IMR-90 (cell line): ENCODE results near the gene EML5. TPM values are rescaled to one million over a fixed set of nuclear protein-coding genes. Genes with fewer than 3 reads are reported as not detected.

Experiments
- ATAC-seq: fragments of 200-7000 bp; cut with Tn5 transposase; 2 replicates; pipeline ENCODE4 v1.9.1; 2020; ENCODE audit warnings: low read depth, mild to moderate bottlenecking, moderate library complexity
- BruUV-seq: library from RNA; stranded (reverse); fragments of 400-500 nt; replicated peaks from 2 replicates; lab custom pipeline; 2021; lab: Mats Ljungman, UMichigan
- CTCF ChIA-PET: fragments of 300-600 bp; formaldehyde crosslinking; extraction: SDS; loops from one replicate; lab custom pipeline; 2021; ENCODE audit warnings: antibody characterized with exemption; lab: Yijun Ruan, JAX
- POLR2A ChIA-PET: fragments of 300-600 bp; sonication (Branson Sonifier 250); formaldehyde crosslinking; loops from one replicate; lab custom pipeline; 2022; ENCODE audit warnings: antibody characterized with exemption; ENCODE audit not compliant: unreplicated experiment; lab: Charles Lee
- DNase-seq: peaks from one replicate; pipeline ENCODE4 v3.0.0; 2013
- H2AFZ ChIP-seq: replicated peaks from 2 replicates; pipeline ENCODE3; 2013; ENCODE audit warnings: low read length, mild to moderate bottlenecking; ENCODE audit not compliant: poor library complexity
- H2AK5ac ChIP-seq: 2 replicates; pipeline ENCODE4 v1.6.1; 2013; ENCODE audit warnings: low read depth, low read length, inconsistent platforms
- H2AK9ac ChIP-seq: replicated peaks from 2 replicates; pipeline ENCODE3; 2013; ENCODE audit warnings: mild to moderate bottlenecking, low read depth, low read length, moderate library complexity; ENCODE audit not compliant: poor library complexity
- H2BK120ac ChIP-seq: 2 replicates; pipeline ENCODE4 v1.6.1; 2013; ENCODE audit warnings: low read depth, low read length, inconsistent platforms
- H2BK15ac ChIP-seq: 3 replicates; pipeline ENCODE4 v1.6.1; 2013; ENCODE audit warnings: low read depth, low read length, inconsistent platforms
- H2BK20ac ChIP-seq: 2 replicates; pipeline ENCODE4 v1.6.1; 2013; ENCODE audit warnings: low read depth, mild to moderate bottlenecking, inconsistent platforms, low read length, moderate library complexity
- H2BK5ac ChIP-seq: 2 replicates; pipeline ENCODE4 v1.6.1; 2013; ENCODE audit warnings: mild to moderate bottlenecking, low read depth, low read length, inconsistent platforms; ENCODE audit not compliant: poor library complexity, severe bottlenecking
- H3K14ac ChIP-seq: replicated peaks from 2 replicates; pipeline ENCODE4 v1.6.1; 2013; ENCODE audit warnings: low read depth, low read length, inconsistent platforms
- H3K18ac ChIP-seq: 2 replicates; pipeline ENCODE4 v1.6.1; 2013; ENCODE audit warnings: low read depth, low read length, control low read depth
- H3K23ac ChIP-seq: 2 replicates; pipeline ENCODE4 v1.6.1; 2013; ENCODE audit warnings: low read depth, low read length, inconsistent platforms
- H3K27ac ChIP-seq: 2 replicates; pipeline ENCODE4 v1.5.1; 2013; ENCODE audit warnings: mild to moderate bottlenecking, control low read depth, low read length; ENCODE audit not compliant: insufficient read depth
- H3K27me3 ChIP-seq: 2 replicates; pipeline ENCODE4 v1.6.1; 2013; ENCODE audit warnings: low read length; ENCODE audit not compliant: control insufficient read depth, insufficient read depth
- H3K36me3 ChIP-seq: 2 replicates; pipeline ENCODE4 v1.6.1; 2013; ENCODE audit warnings: low read length, mixed read lengths; ENCODE audit not compliant: control insufficient read depth, insufficient read depth
- H3K4ac ChIP-seq: 2 replicates; pipeline ENCODE4 v1.6.1; 2013; ENCODE audit warnings: low read depth, low read length, inconsistent platforms
- H3K4me1 ChIP-seq: 2 replicates; pipeline ENCODE4 v1.6.1; 2013; ENCODE audit warnings: low read length, mixed read lengths; ENCODE audit not compliant: control insufficient read depth, insufficient read depth
- H3K4me2 ChIP-seq: 2 replicates; pipeline ENCODE4 v1.6.1; 2013; ENCODE audit warnings: low read depth, mild to moderate bottlenecking, control low read depth, low read length, moderate library complexity
- H3K4me3 ChIP-seq: 2 replicates; pipeline ENCODE4 v1.5.1; 2013; ENCODE audit warnings: low read depth, mild to moderate bottlenecking, control low read depth, low read length, moderate library complexity; ENCODE audit not compliant: insufficient read depth
- H3K56ac ChIP-seq: 2 replicates; pipeline ENCODE4 v1.6.1; 2013; ENCODE audit warnings: low read length, inconsistent platforms; ENCODE audit not compliant: insufficient read depth; ENCODE audit errors: extremely low read depth
- H3K79me1 ChIP-seq, 2 experiments: 2 replicates each; pipeline ENCODE4 v1.6.1; 2013; ENCODE audit warnings: low read length in 2 of 2, inconsistent platforms in 1 of 2, low read depth in 1 of 2
- H3K9ac ChIP-seq: 2 replicates; pipeline ENCODE4 v1.6.1; 2013; ENCODE audit warnings: low read depth, low read length, control low read depth
- H3K9me1 ChIP-seq: 2 replicates; pipeline ENCODE4 v1.6.1; 2013; ENCODE audit warnings: low read length, inconsistent platforms; ENCODE audit not compliant: insufficient read depth
- H3K9me3 ChIP-seq: 2 replicates; pipeline ENCODE4 v1.6.1; 2013; ENCODE audit warnings: low read length; ENCODE audit not compliant: control insufficient read depth, insufficient read depth
- H4K20me1 ChIP-seq: 2 replicates; pipeline ENCODE4 v1.6.1; 2013; ENCODE audit warnings: low read length, inconsistent platforms; ENCODE audit not compliant: insufficient read depth
- H4K5ac ChIP-seq: 2 replicates; pipeline ENCODE4 v1.6.1; 2013; ENCODE audit warnings: mild to moderate bottlenecking, low read depth, low read length, control low read depth
- H4K8ac ChIP-seq, 2 experiments: 2 replicates each; pipeline ENCODE4 v1.6.1; 2013; ENCODE audit warnings: low read depth in 2 of 2, low read length in 2 of 2, control low read depth in 1 of 2, inconsistent platforms in 1 of 2
- H4K91ac ChIP-seq: 2 replicates; pipeline ENCODE4 v1.6.1; 2013; ENCODE audit warnings: low read depth, low read length, inconsistent platforms; ENCODE audit not compliant: insufficient read depth
- CEBPB ChIP-seq: IDR thresholded peaks from 2 replicates; pipeline ENCODE4 v1.6.1; 2012; ENCODE audit warnings: low read depth, low read length, improper control_type of control experiment
- CHD1 ChIP-seq: IDR thresholded peaks from 2 replicates; pipeline ENCODE4 v1.6.1; 2012; ENCODE audit warnings: low read depth, low read length, improper control_type of control experiment
- FOS ChIP-seq: fragments of 150-350 bp; IDR thresholded peaks from 2 replicates; pipeline ENCODE4 v1.6.1; 2016; ENCODE audit warnings: low read depth, low read length
- MAFK ChIP-seq: IDR thresholded peaks from 2 replicates; pipeline ENCODE4 v1.6.1; 2012; ENCODE audit warnings: low read depth, low read length, improper control_type of control experiment
- MAZ ChIP-seq: IDR thresholded peaks from 2 replicates; pipeline ENCODE4 v1.6.1; 2012; ENCODE audit warnings: low read depth, mild to moderate bottlenecking, low read length, improper control_type of control experiment, moderate library complexity, borderline replicate concordance
- MXI1 ChIP-seq: IDR thresholded peaks from 2 replicates; pipeline ENCODE4 v1.6.1; 2012; ENCODE audit warnings: low read depth, mild to moderate bottlenecking, low read length, moderate library complexity, borderline replicate concordance
- POLR2A ChIP-seq: IDR thresholded peaks from 2 replicates; pipeline ENCODE4 v1.6.1; 2012; ENCODE audit warnings: mild to moderate bottlenecking, low read depth, low read length
- RCOR1 ChIP-seq: IDR thresholded peaks from 2 replicates; pipeline ENCODE4 v1.6.1; 2012; ENCODE audit warnings: mild to moderate bottlenecking, low read length, improper control_type of control experiment; ENCODE audit not compliant: insufficient replicate concordance
- RFX5 ChIP-seq: IDR thresholded peaks from 2 replicates; pipeline ENCODE4 v1.8.0; 2012; ENCODE audit warnings: low read depth, mild to moderate bottlenecking, low read length, moderate library complexity
- SMC3 ChIP-seq: fragments of 150-350 bp; IDR thresholded peaks from 2 replicates; pipeline ENCODE4 v1.6.1; 2016; ENCODE audit warnings: low read depth, mild to moderate bottlenecking, antibody characterized with exemption, low read length, moderate library complexity
- WGBS, 2 experiments: methylation state at CpG; one replicate each; pipeline versions ENCODE4 v1.1.5 to v1.1.7; 2013; ENCODE audit warnings: missing lambda C conversion rate in 2 of 2; ENCODE audit not compliant: insufficient read length in 1 of 2; ENCODE audit errors: extremely low coverage in 2 of 2; 5-methylcytosine and 5-hydroxymethylcytosine counted together
- dilution Hi-C: fragments of 300-500 bp; cut with HindIII; formaldehyde crosslinking; loops from one replicate; pipeline ENCODE4 v1.14.3; 2018; ENCODE audit warnings: low sequenced_read_pairs; ENCODE audit not compliant: unreplicated experiment
- in situ Hi-C: fragments of 300-500 bp; cut with MboI; formaldehyde crosslinking; loops from 3 replicates; pipeline ENCODE4 v1.14.3; 2019; ENCODE audit warnings: low sequenced_read_pairs, inconsistent platforms, mixed read lengths
- intact Hi-C: fragments of 100-400 bp; cut with micrococcal nuclease; formaldehyde crosslinking; loops from 2 replicates; pipeline ENCODE4 v1.10.0; 2022
- polyA plus RNA-seq, 3 experiments: library from polyadenylated mRNA; depleted of rRNA; stranded (reverse); fragments of >200 nt; gene quantifications; 2 replicates each; pipeline ENCODE4 v1.2.3, GENCODE V29; 2012; ENCODE audit warnings: low replicate concordance in 1 of 3
- total RNA-seq: library from RNA; depleted of rRNA; stranded (reverse); fragments of >200 nt; gene quantifications from 2 replicates; pipeline ENCODE4 v1.2.3, GENCODE V29; 2012
- TF ChIP-seq, protein P1 (sequence below): conservative IDR thresholded peaks from 2 replicates; pipeline ENCODE4 v1.5.1; 2012; ENCODE audit warnings: mild to moderate bottlenecking, low read depth, low read length, improper control_type of control experiment

EML5 gene
- total and polyA plus RNA-seq, 2 of the 4 experiments (the other 2 are of a cell fraction) = 8.1 to 22.2 TPM

DNA sequence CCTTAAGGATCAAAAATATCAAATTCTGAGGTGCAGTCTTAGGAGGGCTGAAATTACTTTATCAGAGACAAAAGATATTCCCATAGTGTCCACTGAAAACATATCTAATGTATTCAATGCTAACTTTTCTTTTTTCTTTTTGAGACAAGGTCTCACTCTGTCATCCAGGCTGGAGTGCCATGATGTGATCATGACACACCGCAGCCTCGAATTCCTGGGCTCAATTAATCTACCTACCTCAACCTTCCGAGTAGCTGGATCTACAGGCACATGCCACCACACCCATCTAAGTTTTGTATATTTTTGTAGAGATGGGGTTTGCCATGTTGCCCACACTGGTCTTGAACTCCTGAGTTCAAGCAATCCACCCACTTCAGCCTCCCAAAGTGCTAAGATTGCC is 161.7 kb downstream of the EML5 start:
- no peak overlapping the region for H2AFZ ChIP-seq
- H2BK5ac ChIP-seq = no peak overlapping the region
- no peak overlapping the region for H4K91ac ChIP-seq
- no peak for TF ChIP-seq FOS
- no peak for TF ChIP-seq SMC3
- no peak for TF ChIP-seq MAFK
- TF ChIP-seq MAZ = no peak
- no peak for TF ChIP-seq RCOR1
- TF ChIP-seq CEBPB = no peak
- TF ChIP-seq RFX5 = no peak
- TF ChIP-seq MXI1 = no peak
- TF ChIP-seq, protein P1, sequence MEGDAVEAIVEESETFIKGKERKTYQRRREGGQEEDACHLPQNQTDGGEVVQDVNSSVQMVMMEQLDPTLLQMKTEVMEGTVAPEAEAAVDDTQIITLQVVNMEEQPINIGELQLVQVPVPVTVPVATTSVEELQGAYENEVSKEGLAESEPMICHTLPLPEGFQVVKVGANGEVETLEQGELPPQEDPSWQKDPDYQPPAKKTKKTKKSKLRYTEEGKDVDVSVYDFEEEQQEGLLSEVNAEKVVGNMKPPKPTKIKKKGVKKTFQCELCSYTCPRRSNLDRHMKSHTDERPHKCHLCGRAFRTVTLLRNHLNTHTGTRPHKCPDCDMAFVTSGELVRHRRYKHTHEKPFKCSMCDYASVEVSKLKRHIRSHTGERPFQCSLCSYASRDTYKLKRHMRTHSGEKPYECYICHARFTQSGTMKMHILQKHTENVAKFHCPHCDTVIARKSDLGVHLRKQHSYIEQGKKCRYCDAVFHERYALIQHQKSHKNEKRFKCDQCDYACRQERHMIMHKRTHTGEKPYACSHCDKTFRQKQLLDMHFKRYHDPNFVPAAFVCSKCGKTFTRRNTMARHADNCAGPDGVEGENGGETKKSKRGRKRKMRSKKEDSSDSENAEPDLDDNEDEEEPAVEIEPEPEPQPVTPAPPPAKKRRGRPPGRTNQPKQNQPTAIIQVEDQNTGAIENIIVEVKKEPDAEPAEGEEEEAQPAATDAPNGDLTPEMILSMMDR = no peak
- TF ChIP-seq CHD1 = no peak
- no peak for TF ChIP-seq POLR2A
- dilution Hi-C loops (no loop called here), intact Hi-C loops (no loop called here), in situ Hi-C loops (no loop called here)
- no peak overlapping the region for H3K23ac ChIP-seq
- no peak overlapping the region for H3K4me3 ChIP-seq
- no peak overlapping the region for H4K5ac ChIP-seq
- no peak overlapping the region for H2AK5ac ChIP-seq
- H4K20me1 ChIP-seq = no peaks in the 10 kb centered on the region
- no peaks in the 10 kb centered on the region for H3K4me1 ChIP-seq
- no peak overlapping the region for H3K4me2 ChIP-seq
- no TSS peak for BruUV-seq
- H4K8ac ChIP-seq = no peak overlapping the region
- H2BK15ac ChIP-seq = no peak overlapping the region
- H3K9me1 ChIP-seq = peaks cover 3% of the 10 kb centered on the region; the same call in 1 of the 2 replicates
- no peaks in the 10 kb centered on the region for H3K9me3 ChIP-seq
- ChIA-PET CTCF (no interaction called here), POLR2A (no interaction called here)
- no peak overlapping the region for H3K18ac ChIP-seq
- no peak overlapping the region for H3K4ac ChIP-seq
- no peak overlapping the region for H3K27ac ChIP-seq
- H3K27me3 ChIP-seq = no peaks in the 10 kb centered on the region
- H2BK120ac ChIP-seq = no peak overlapping the region
- no CpG with 5 or more reads among the region's 3 CpGs for WGBS, 2 experiments
- H3K36me3 ChIP-seq = no peaks in the 10 kb centered on the region; the same call in 1 of the 2 replicates
- ATAC-seq = no peak
- H3K56ac ChIP-seq = no peak overlapping the region
- H3K79me1 ChIP-seq = no peaks in the 10 kb centered on the region; a peak in 1 of 4 replicates
- H3K9ac ChIP-seq = no peak overlapping the region
- DNase-seq = no peak
- H2AK9ac ChIP-seq = no peak overlapping the region
- no peak overlapping the region for H3K14ac ChIP-seq
- no peak overlapping the region for H2BK20ac ChIP-seq
